CD4-positive, alpha-beta T cell treated with Interleukin-1 beta for 1 hour (primary cell): ENCODE measurements around the gene NUBP1.
"Not testable (repeated sequence)": the region's sequence is repeated elsewhere in the genome, so short reads cannot be mapped to it uniquely, and the experiment has no call there.

Source experiments
- DNase-seq, 2 donors: peaks; one replicate each; pipeline ENCODE4 v3.0.0-alpha.2; 2020 to 2022

NUBP1 gene

DNA sequence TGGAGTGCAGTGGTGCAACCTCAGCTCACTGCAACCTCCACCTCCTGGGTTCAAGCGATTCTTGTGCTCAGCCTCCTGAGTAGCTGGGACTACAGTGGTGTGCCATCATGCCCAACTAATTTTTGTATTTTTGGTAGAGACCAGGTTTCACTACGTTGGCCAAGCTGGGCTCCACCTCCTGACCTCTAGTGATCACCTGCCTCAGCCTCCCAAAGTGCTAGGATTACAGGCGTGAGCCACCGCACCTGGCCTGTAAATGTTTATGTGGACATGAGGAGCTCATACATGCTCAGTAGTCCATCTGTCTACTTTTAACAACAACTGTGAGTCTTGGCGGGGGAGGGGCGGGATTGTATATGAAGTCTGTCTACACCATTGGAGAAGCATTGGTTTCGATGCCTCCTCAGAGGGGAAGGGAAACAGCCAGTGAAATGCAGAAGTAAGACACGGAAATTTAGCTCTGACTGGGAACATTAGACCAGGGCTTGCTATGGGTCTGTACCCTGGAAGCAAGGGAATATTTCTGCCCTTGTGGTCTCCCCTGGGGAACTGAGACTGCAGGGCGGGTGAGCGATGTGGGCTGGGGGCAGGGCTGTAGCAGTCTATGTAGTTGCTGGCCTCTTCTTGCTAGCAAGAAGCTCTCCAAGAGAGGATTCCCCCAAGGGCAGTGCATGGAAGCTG is 9.3 kb downstream of the NUBP1 start:
- DNase-seq = peak; percentile 28 to 61

DNA sequence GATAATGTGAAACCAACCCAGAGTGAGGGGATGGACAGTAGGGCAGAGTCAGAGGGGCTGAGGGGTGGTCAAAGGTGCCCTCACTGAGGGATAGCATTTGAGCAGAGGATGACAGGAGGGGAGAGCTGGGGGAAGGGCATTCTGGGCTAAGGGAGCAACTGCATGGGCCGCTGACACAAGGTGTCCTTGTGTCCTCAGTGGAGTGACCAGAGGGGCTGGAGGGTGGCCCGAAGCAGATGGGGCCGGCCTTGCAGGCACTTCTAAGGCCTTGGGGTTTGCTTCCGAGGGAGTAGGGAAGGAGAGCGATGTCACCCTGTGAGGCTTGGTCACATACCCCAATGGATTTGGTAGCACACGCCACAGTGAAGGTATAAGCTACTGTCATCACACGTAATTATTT is 10.0 kb downstream of the NUBP1 start:
- DNase-seq = no peak

DNA sequence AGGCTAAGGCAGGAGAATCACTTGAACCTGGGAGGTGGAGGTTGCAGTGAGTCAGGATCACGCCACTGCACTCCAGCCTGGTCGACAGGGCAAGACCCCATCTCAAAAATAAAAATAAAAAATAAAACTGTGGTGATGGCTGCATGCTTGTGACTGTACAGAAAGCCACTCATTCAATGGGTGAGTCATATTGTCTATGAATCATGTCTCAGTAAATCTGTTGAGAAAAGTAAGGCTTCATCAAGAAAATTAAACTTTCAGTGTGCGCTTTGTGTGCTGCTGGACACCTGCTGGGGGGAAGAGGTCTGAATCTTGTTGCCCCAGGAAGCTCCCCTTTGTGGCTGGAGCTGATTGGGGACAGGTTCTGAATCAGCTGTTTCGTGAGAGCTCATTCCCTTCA is 11.3 kb downstream of the NUBP1 start:
- no peak for DNase-seq

- no peak for DNase-seq
These were observed 12.9 kb downstream of the NUBP1 start for GRCh38 chr16:10756574-10756973.

- DNase-seq = no peak
These were observed 17.2 kb downstream of the NUBP1 start for GRCh38 chr16:10760858-10761257.

DNA sequence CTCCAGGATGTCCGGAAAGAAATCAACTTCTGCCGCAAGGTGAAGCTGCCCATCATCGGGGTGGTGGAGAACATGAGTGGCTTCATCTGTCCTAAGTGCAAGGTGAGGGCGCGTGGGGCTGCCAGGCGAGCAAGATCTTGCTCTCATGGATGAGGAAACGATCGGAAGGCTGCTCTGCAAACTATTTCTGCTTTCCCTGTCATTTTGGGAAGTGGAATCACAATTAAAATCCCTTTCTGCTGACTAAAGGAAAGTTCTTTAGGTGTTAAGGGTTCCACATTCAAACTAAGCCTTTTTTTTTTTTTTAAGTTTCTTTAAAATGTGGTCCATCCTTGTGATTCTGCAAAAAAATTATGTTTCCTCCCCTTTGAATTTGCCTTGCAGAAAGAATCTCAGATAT is 17.7 kb downstream of the NUBP1 start:
- no peak for DNase-seq

DNA sequence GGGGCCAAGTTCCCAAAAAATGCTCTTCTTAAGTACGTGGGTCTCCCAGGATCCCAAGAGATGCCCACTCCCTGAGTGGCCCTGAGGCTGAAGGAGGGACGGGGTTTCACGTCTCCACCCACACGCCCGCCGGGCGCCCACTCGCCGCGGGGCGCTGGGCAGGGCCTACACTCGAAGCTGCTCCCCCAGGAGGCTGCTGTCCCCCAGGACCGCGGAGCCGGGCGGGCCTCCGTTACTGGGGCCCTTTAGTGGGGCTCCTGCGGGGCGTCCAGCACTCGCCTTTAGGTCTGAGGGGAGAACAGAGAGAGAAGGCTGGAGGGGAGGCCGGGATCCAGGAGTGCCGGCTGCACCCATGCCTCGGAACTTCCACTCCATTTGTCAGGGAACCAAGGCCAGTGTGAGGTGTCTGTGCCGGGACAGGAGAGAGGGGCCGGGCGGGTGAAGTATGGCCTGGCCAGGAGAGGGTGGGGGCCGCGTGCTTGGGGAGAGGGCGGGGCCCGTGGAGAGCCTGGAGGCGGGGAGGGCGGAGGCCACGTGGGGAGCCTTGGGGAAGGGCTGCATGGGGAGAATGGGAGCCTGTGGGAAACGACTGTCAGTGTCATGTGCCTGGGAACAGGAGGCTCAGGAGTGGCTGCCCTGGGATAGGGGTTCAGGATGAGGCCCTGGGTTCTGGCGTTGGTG is 18.8 kb downstream of the NUBP1 start:
- DNase-seq = no peak

GRCh38 chr16:10763456-10763855 is 19.8 kb downstream of the NUBP1 start:
- no peak for DNase-seq

DNA sequence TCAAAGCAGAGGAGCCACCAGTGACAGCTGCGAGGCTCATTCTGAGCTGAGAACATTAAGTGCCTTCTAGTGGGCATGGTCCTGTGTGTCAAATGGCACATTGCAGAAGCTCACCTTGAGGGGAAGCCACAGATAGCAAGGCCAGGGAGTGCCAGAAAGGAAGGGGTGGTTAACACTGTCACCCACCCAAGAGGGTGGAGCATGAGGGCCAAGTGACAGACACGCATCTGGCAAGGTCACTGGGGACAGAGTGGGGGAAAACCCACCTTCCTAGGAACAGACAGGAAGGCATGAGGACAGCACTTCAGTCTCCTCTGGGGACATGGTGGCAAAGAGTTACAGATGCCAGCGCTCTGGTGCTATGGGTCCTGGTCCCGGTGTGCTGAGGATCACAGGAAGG is 22.1 kb downstream of the NUBP1 start:
- peak; percentile 51 to 62 for DNase-seq

DNA sequence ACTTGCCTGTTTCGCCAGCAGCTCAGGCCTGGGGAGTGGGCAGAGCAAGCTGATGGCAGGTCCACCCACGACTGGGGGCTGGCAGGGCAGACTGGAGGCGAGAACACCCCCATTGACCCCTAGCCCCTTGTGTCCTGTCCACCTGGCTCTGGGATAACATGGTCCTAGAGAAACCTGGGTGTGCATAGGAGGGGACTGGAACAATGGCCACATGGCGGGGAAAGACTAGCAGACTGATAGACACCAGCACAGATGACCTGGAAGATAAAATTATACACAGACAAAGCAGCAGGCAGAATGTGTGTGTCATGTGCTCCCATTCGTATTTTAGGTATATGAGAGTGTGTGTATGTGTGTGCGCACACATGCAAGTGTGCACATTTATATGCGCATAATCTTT is 23.5 kb downstream of the NUBP1 start:
- DNase-seq = no peak

DNA sequence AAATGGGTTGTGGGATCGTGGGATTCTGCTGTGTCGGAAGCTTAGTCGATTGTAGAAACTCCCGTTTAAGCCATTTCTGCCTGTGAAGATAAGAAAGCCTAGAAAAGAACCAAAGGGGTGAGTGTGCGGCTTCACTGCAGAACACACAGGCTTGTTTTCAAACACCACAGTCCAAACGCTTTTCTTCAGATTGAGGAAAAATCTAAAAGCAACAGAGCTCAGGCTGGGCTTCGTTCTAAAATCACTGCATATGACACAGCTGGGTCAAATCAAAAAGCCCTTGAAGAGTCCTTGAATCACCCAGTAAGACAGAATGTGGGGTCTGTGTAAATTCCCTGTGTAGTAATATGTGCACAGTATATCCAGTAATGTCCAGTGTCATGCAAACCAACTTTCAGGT is 25.7 kb downstream of the NUBP1 start:
- DNase-seq = no peak

DNA sequence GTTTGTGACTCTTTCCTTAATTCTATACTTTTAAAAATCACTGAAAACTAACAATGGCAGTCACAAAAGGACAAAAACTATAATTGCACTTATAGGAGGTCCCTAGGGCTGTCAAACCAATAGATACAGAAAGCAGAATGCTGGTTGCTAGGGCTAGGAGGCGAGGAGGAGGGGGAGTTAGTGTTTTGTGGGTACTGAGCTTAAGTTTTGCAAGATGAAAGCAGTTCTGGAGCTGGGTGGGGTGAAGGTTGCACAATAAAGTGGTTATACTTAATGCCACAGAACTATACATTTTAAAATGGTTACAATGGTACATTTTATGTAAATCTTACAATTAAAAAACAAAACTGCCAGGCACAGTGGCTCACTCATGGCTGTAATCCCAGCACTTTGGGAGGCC is 27.3 kb downstream of the NUBP1 start:
- peak in 1 of 2 donors; percentile 31 for DNase-seq

- peak in 1 of 2 donors; percentile 5 for DNase-seq
These were observed 32.6 kb downstream of the NUBP1 start for GRCh38 chr16:10776280-10776679.

GRCh38 chr16:10776923-10777322 is 33.3 kb downstream of the NUBP1 start:
- DNase-seq = not testable (repeated sequence)

GRCh38 chr16:10777356-10777755 is 33.7 kb downstream of the NUBP1 start:
- no peak for DNase-seq

- DNase-seq = not testable (repeated sequence)
These were observed 36.3 kb downstream of the NUBP1 start for GRCh38 chr16:10779908-10780307.

DNA sequence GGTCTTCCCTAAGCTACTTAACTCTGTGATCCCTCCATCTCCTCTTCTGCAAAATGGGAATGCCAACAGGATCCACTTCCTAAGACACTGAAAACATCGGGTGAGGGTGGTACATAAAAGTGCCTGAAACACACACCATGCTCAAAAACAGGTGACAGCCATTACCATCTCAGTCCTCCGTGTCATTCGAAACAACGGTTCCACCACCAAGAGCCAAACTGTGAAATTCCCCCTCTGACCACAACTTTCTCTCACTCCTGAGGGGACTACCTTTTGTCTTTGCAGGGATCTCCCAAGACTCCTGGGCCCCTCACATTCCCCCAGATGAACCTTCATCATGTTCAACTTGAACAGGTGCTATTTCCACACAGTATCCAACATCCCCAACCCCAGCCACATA is 37.0 kb downstream of the NUBP1 start:
- no peak for DNase-seq

GRCh38 chr16:10782628-10783027 is 39.0 kb downstream of the NUBP1 start:
- DNase-seq = no peak

DNA sequence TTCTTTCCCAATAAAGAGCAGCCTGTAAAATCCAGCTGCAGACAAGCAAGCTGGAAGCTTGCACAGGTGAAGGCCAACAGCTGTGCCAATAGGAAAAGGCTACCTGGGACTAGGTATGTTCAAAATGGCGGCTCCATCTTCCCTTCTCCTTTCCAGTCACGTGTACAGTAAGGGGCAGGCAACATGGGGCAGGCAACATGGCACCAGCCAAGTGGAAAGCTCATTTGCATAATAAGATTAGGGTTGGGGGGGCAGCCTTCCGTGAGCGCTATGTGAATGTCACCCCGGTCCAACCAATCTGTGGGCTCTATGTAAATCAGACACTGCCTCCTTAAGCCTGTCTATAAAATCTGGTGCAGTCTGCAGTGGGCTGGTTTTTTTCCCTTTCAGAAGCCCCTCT is 43.7 kb downstream of the NUBP1 start:
- peak in 1 of 2 donors; percentile 17 for DNase-seq

DNA sequence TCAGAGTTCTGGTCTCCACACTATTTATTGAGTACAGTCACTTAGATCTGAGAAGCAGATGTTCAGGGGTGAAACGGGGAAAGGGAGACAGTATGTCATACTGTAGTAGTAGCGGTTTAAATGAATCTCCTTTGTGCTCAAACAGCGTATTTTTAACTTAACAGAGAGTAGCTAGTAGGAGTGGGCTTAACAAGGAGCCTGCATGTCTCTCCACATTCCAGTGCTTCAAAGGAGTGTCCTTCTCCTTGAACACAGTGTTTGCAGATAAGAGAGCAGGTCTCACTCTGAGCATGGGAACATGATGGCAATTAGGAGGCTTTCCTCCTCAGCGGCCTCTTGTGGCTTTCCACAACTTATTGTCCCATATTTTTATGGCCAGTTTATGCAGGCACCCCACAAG is 45.0 kb downstream of the NUBP1 start:
- not testable (repeated sequence) for DNase-seq

- no peak for DNase-seq
These were observed 47.4 kb downstream of the NUBP1 start for GRCh38 chr16:10791048-10791447.

DNA sequence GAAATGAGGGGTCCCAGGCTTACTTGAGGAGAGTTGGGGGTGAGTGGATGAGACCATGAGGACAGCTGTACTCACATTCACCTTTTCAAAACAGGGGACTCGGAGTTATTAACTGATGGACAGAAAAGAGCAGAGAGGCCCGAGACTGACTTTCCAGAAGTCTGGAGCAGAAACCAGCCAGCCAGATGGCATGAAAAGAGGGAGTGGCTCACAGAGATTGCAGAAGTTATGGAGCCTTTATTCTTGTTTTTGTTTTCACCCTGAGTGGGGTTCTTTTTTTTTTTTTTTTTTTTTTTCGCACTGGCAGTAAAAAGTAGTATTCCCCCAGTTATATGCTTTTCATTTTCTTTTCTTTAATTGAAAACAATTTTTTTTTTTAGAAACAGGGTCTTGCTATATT is 56.1 kb downstream of the NUBP1 start:
- no peak for DNase-seq

GRCh38 chr16:10805334-10805733 is 61.7 kb downstream of the NUBP1 start:
- no peak for DNase-seq

- peak in 1 of 2 donors; percentile 8 for DNase-seq
These were observed 63.1 kb downstream of the NUBP1 start for GRCh38 chr16:10806698-10807097.

DNA sequence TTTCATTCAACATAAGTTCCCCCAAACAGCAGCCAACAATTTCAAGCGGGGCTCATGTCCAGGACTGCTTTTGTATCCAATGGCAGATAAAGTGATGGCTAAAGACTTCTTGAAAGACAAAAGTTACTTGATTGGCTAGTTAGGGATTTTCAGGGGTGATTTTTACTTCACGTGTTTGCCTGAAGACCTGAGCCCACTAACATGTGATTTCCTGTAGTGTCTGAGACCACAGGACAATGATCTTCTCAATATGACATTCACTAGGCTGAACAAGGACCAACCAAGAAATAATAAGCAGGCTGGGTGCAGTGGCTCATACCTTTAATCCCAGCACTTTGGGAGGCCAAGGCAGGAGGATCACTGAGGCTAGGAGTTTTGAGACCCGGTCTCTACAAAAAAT is 64.6 kb downstream of the NUBP1 start:
- no peak for DNase-seq
